ENCODE results near the gene GSE1.

GSE1 gene

DNA sequence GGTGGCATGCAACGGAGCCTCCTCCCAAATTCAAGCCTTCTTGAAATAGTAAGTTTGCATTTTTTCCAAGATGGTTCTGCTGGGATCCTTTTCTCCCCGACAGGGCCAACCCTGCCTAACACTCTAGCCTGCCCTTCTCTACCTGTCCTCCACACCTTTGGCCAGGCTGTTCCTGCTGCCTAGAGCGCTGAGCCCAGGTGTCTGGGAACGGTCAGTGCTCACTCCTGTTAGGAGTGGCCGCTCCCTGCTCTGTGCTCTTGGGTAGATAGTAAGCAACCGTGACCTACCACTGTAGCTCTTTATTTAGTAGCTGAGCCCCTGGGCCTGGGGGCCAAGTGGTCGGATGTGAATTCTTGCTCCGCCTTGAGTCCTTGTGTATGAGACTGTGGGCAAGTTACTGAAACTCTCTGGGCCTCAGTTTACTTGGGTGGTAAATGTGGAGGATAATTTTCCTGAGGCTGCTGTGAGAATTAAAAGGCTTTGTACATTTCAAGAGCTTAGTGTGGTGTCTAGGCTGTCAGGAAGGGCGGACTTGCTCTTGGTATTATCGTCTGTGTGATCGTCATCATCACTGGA lies 44.0 kb upstream of the GSE1 start:
- Histone ChIP-seq H3K27me3 (ENCODE audit: control insufficient read depth in 1 of 2, insufficient read depth in 2 of 2, low read length in 2 of 2) (no peaks in the 10 kb centered on the region), H3K27ac (ENCODE audit: low read length) (no peak overlapping the region), H3K4me1 (ENCODE audit: control insufficient read depth, insufficient read depth, low read length) (peaks cover 39% of the 10 kb centered on the region), H3K36me3 (ENCODE audit: control insufficient read depth in 2 of 2, insufficient read depth in 2 of 2, low read length in 2 of 2) (no peaks in the 10 kb centered on the region), H3K9ac (ENCODE audit: low read length in 2 of 2) (no peak overlapping the region), H3K4me3 (ENCODE audit: low read length in 2 of 2) (no peak overlapping the region), H3K9me3 (ENCODE audit: control insufficient read depth in 2 of 2, low read length in 2 of 2) (peaks cover 0 to 7% of the 10 kb centered on the region in 2 donors)

GRCh38 chr16:85569615-85570212 lies 43.4 kb upstream of the GSE1 start:
- H3K9me3 ChIP-seq (ENCODE audit: control insufficient read depth in 2 of 2, low read length in 2 of 2) = peaks cover 0 to 7% of the 10 kb centered on the region in 2 donors
- H3K27me3 ChIP-seq (ENCODE audit: control insufficient read depth in 1 of 2, insufficient read depth in 2 of 2, low read length in 2 of 2) = no peaks in the 10 kb centered on the region
- no peak overlapping the region for H3K4me3 ChIP-seq (ENCODE audit: low read length in 2 of 2)
- H3K4me1 ChIP-seq (ENCODE audit: control insufficient read depth, insufficient read depth, low read length) = peaks cover 44% of the 10 kb centered on the region
- H3K27ac ChIP-seq (ENCODE audit: low read length) = peak overlapping the region; percentile 37
- no peak overlapping the region for H3K9ac ChIP-seq (ENCODE audit: low read length in 2 of 2)
- H3K36me3 ChIP-seq (ENCODE audit: control insufficient read depth in 2 of 2, insufficient read depth in 2 of 2, low read length in 2 of 2) = no peaks in the 10 kb centered on the region

- no peaks in the 10 kb centered on the region for H3K27me3 ChIP-seq (ENCODE audit: control insufficient read depth in 1 of 2, insufficient read depth in 2 of 2, low read length in 2 of 2)
- peaks cover 0 to 7% of the 10 kb centered on the region in 2 donors for H3K9me3 ChIP-seq (ENCODE audit: control insufficient read depth in 2 of 2, low read length in 2 of 2)
- no peak overlapping the region for H3K9ac ChIP-seq (ENCODE audit: low read length in 2 of 2)
- no peak overlapping the region for H3K4me3 ChIP-seq (ENCODE audit: low read length in 2 of 2)
- peaks cover 49% of the 10 kb centered on the region for H3K4me1 ChIP-seq (ENCODE audit: control insufficient read depth, insufficient read depth, low read length)
- peak overlapping the region; percentile 37 for H3K27ac ChIP-seq (ENCODE audit: low read length)
- H3K36me3 ChIP-seq (ENCODE audit: control insufficient read depth in 2 of 2, insufficient read depth in 2 of 2, low read length in 2 of 2) = no peaks in the 10 kb centered on the region
These were observed 42.8 kb upstream of the GSE1 start for GRCh38 chr16:85570213-85570734.

- Histone ChIP-seq H3K27ac (ENCODE audit: low read length) (peak overlapping the region; percentile 37), H3K27me3 (ENCODE audit: control insufficient read depth in 1 of 2, insufficient read depth in 2 of 2, low read length in 2 of 2) (no peaks in the 10 kb centered on the region), H3K9ac (ENCODE audit: low read length in 2 of 2) (no peak overlapping the region), H3K4me1 (ENCODE audit: control insufficient read depth, insufficient read depth, low read length) (peaks cover 45% of the 10 kb centered on the region), H3K9me3 (ENCODE audit: control insufficient read depth in 2 of 2, low read length in 2 of 2) (peaks cover 0 to 7% of the 10 kb centered on the region in 2 donors), H3K4me3 (ENCODE audit: low read length in 2 of 2) (no peak overlapping the region), H3K36me3 (ENCODE audit: control insufficient read depth in 2 of 2, insufficient read depth in 2 of 2, low read length in 2 of 2) (no peaks in the 10 kb centered on the region)
These were observed 42.2 kb upstream of the GSE1 start for GRCh38 chr16:85570735-85571562.

DNA sequence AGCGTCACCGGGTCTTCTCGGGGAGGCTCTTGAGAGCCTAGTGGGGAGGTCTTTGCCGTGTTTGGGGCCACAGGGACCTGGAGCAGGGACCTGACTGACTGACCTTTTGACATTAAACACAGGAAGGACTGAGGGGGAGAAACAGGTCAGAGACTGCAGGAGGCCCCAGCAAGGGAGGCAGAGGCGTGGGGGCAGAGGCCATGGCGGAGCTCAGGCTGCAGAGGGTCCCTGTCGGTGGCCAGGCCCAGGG lies 41.6 kb upstream of the GSE1 start:
- no peaks in the 10 kb centered on the region for H3K27me3 ChIP-seq (ENCODE audit: control insufficient read depth in 1 of 2, insufficient read depth in 2 of 2, low read length in 2 of 2)
- no peak overlapping the region for H3K9ac ChIP-seq (ENCODE audit: low read length in 2 of 2)
- peak overlapping the region; percentile 11 for H3K27ac ChIP-seq (ENCODE audit: low read length)
- no peak overlapping the region for H3K4me3 ChIP-seq (ENCODE audit: low read length in 2 of 2)
- peaks cover 0 to 7% of the 10 kb centered on the region in 2 donors for H3K9me3 ChIP-seq (ENCODE audit: control insufficient read depth in 2 of 2, low read length in 2 of 2)
- H3K36me3 ChIP-seq (ENCODE audit: control insufficient read depth in 2 of 2, insufficient read depth in 2 of 2, low read length in 2 of 2) = no peaks in the 10 kb centered on the region
- H3K4me1 ChIP-seq (ENCODE audit: control insufficient read depth, insufficient read depth, low read length) = peaks cover 45% of the 10 kb centered on the region

- Histone ChIP-seq H3K36me3 (ENCODE audit: control insufficient read depth in 2 of 2, insufficient read depth in 2 of 2, low read length in 2 of 2) (no peaks in the 10 kb centered on the region), H3K27me3 (ENCODE audit: control insufficient read depth in 1 of 2, insufficient read depth in 2 of 2, low read length in 2 of 2) (no peaks in the 10 kb centered on the region), H3K4me3 (ENCODE audit: low read length in 2 of 2) (no peak overlapping the region), H3K9ac (ENCODE audit: low read length in 2 of 2) (no peak overlapping the region), H3K9me3 (ENCODE audit: control insufficient read depth in 2 of 2, low read length in 2 of 2) (peaks cover 0 to 7% of the 10 kb centered on the region in 2 donors), H3K4me1 (ENCODE audit: control insufficient read depth, insufficient read depth, low read length) (peaks cover 45% of the 10 kb centered on the region), H3K27ac (ENCODE audit: low read length) (peak overlapping the region; percentile 11)
These were observed 41.1 kb upstream of the GSE1 start for GRCh38 chr16:85571813-85572619.

GRCh38 chr16:85573045-85573695 lies 40.0 kb upstream of the GSE1 start:
- Histone ChIP-seq H3K27ac (ENCODE audit: low read length) (peak overlapping the region; percentile 82), H3K27me3 (ENCODE audit: control insufficient read depth in 1 of 2, insufficient read depth in 2 of 2, low read length in 2 of 2) (no peaks in the 10 kb centered on the region), H3K9me3 (ENCODE audit: control insufficient read depth in 2 of 2, low read length in 2 of 2) (peaks cover 0 to 7% of the 10 kb centered on the region in 2 donors), H3K9ac (ENCODE audit: low read length in 2 of 2) (peak overlapping the region in 1 of 2 donors; percentile 57), H3K36me3 (ENCODE audit: control insufficient read depth in 2 of 2, insufficient read depth in 2 of 2, low read length in 2 of 2) (no peaks in the 10 kb centered on the region), H3K4me1 (ENCODE audit: control insufficient read depth, insufficient read depth, low read length) (peaks cover 54% of the 10 kb centered on the region), H3K4me3 (ENCODE audit: low read length in 2 of 2) (no peak overlapping the region)

DNA sequence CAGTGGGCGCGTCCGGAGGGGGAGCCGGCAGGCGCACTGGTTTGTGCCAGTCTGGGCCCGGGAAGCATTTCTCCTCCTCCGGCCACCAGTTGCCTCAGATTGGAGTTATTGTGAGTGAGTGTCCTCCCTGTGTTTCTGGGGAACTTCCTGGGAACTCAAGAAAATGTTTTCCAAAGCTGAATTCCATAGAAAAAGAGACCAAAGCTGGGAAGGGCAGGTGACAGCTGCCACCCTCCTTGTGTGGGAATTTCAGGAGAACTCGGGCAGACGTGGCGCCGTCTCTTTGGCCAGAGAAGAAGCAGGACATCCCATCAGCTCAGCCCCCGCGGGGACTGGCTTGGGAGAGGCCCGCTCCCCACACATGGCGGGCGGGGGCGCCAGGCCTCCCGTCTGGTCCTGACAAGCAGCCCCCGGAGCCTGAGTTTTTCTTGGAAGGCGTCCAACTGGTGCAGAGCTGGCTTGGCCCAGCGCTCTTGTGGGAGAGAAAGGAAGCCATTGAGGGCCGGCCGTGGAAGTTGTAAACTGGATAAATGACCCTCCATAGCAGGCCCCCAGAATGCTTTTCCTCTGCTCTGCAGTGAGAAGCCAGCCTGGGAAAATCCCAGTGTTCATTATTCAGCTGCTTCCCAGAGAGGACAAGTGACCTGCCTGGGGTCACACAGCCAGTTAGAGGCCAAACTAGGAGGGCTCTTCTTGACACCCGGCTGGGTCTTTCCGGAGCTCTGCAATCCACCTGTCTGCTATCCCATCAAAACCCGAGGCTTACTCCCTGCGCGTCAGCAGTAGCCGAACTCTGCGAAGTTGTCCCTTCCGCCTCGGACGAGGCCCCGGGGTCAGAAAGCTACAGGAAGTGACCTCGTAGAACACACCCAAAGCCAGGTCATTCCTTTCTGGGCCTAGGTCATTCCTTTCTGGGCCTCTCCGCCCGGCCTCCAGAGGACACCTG lies 39.2 kb upstream of the GSE1 start:
- peaks cover 0 to 7% of the 10 kb centered on the region in 2 donors for H3K9me3 ChIP-seq (ENCODE audit: control insufficient read depth in 2 of 2, low read length in 2 of 2)
- H3K4me1 ChIP-seq (ENCODE audit: control insufficient read depth, insufficient read depth, low read length) = peaks cover 61% of the 10 kb centered on the region
- H3K36me3 ChIP-seq (ENCODE audit: control insufficient read depth in 2 of 2, insufficient read depth in 2 of 2, low read length in 2 of 2) = no peaks in the 10 kb centered on the region
- peak overlapping the region; percentile 48 to 59 for H3K4me3 ChIP-seq (ENCODE audit: low read length in 2 of 2)
- no peaks in the 10 kb centered on the region for H3K27me3 ChIP-seq (ENCODE audit: control insufficient read depth in 1 of 2, insufficient read depth in 2 of 2, low read length in 2 of 2)
- peak overlapping the region; percentile 82 for H3K27ac ChIP-seq (ENCODE audit: low read length)
- H3K9ac ChIP-seq (ENCODE audit: low read length in 2 of 2) = peak overlapping the region; percentile 42 to 57

DNA sequence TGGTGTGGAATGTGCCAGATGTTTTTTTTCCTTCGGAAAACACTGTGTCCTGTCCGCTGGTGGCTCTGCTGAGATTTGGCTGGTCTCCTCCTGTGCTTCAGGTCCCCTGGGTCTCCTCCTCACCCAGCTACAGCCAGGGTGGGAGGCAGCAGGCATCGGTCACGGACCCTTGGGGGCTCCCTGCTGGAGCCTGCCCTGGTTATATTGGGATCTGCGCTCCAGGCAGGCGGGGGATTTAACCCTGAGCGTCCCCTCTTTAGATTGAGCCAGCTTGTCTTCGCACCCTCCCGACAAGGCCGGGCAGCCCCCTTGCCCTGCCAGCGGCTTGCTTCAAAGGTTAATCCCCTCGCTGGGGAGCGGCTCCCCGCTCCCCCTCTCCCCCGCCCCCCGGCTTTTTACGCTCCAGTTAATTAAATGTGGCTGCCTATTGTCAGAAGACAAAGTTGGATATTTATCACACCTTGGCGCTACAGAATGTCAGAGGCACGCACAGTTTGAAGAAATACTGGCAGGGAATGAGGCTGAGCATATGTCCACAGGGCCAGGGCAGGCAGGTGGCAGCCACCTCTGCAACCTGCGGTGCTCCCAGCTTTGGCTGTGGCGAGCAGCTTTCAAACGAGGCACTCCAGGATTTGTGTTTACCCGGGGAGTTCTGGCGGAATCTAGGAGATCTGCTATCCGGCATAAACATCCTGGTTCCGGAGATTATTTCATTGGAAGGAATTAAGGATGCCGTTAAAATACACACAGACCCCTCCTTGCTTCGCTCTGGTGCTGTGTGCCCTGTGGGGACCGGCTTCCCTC lies 38.2 kb upstream of the GSE1 start:
- no peaks in the 10 kb centered on the region for H3K27me3 ChIP-seq (ENCODE audit: control insufficient read depth in 1 of 2, insufficient read depth in 2 of 2, low read length in 2 of 2)
- H3K27ac ChIP-seq (ENCODE audit: low read length) = peak overlapping the region; percentile 82
- H3K9ac ChIP-seq (ENCODE audit: low read length in 2 of 2) = peak overlapping the region; percentile 42 to 57
- H3K4me3 ChIP-seq (ENCODE audit: low read length in 2 of 2) = peak overlapping the region; percentile 48 to 59
- H3K9me3 ChIP-seq (ENCODE audit: control insufficient read depth in 2 of 2, low read length in 2 of 2) = no peaks in the 10 kb centered on the region
- H3K36me3 ChIP-seq (ENCODE audit: control insufficient read depth in 2 of 2, insufficient read depth in 2 of 2, low read length in 2 of 2) = no peaks in the 10 kb centered on the region
- H3K4me1 ChIP-seq (ENCODE audit: control insufficient read depth, insufficient read depth, low read length) = peaks cover 61% of the 10 kb centered on the region
